Thyroid gland (tissue), 4 donors: ENCODE results near the gene CHMP2B. TPM values are rescaled to one million over a fixed set of nuclear protein-coding genes. Genes with fewer than 3 reads are reported as not detected.

Experiments
- DNase-seq, 2 donors: peaks; one replicate each; pipeline ENCODE4 v3.0.0-alpha.2; 2019
- H3K27ac ChIP-seq, 3 donors: fragments of 200-600 bp; sonication (generic); 1 replicate in 2 of 3; 2 replicates in 1 of 3; pipeline ENCODE4 v1.5.1; 2016 to 2019; ENCODE audit warnings: mild to moderate bottlenecking in 1 of 3, moderate library complexity in 1 of 3
- H3K27me3 ChIP-seq: fragments of 200-600 bp; sonication (generic); one replicate; pipeline ENCODE4 v1.5.1; 2019
- H3K36me3 ChIP-seq, 2 donors: fragments of 200-600 bp; sonication (generic); one replicate each; pipeline ENCODE4 v1.5.1; 2016 to 2019
- H3K4me1 ChIP-seq, 2 donors: fragments of 200-600 bp; sonication (generic); one replicate each; pipeline ENCODE4 v1.5.1; 2017 to 2019
- H3K4me3 ChIP-seq, 3 donors: fragments of 200-600 bp; sonication (generic); replicated peaks in 1 of 3; 1 replicate in 2 of 3; 2 replicates in 1 of 3; pipeline ENCODE4 v1.5.1; 2016; ENCODE audit warnings: mild to moderate bottlenecking in 1 of 3
- H3K9me3 ChIP-seq: fragments of 200-600 bp; sonication (generic); one replicate; pipeline ENCODE4 v1.5.1; 2017
- POLR2A ChIP-seq, 2 donors: fragments of 450-650 bp; IDR thresholded peaks; one replicate each; pipeline ENCODE4 v1.6.1; 2017; ENCODE audit warnings: antibody characterized with exemption in 2 of 2, mild to moderate bottlenecking in 2 of 2, moderate library complexity in 1 of 2
- WGBS, 2 donors: methylation state at CpG; one replicate each; pipeline ENCODE4 v1.1.5; 2017; 5-methylcytosine and 5-hydroxymethylcytosine counted together
- intact Hi-C: fragments of 100-400 bp; cut with DNase I; formaldehyde crosslinking; loops from one replicate; pipeline ENCODE4 v1.15.1; 2023
- total RNA-seq, 4 donors: library from RNA; depleted of rRNA; stranded (reverse); fragments of >200 nt; gene quantifications; one replicate each; pipeline ENCODE4 v1.2.3, GENCODE V29; 2016
- TF ChIP-seq, protein P1 (sequence below), 6 experiments: fragments of 200-600 bp in 3 of 6; fragments of 450-650 bp in 3 of 6; sonication (generic) in 3 of 6; IDR thresholded peaks; one replicate each; pipeline ENCODE4 v1.5.1; 2016 to 2019; ENCODE audit warnings: antibody characterized with exemption in 6 of 6, mild to moderate bottlenecking in 2 of 6, inconsistent platforms in 1 of 6, moderate library complexity in 1 of 6

Gene CHMP2B
- total RNA-seq, 4 donors from 2014 or later = 63.7 to 70.0 (median 66.3) TPM

DNA sequence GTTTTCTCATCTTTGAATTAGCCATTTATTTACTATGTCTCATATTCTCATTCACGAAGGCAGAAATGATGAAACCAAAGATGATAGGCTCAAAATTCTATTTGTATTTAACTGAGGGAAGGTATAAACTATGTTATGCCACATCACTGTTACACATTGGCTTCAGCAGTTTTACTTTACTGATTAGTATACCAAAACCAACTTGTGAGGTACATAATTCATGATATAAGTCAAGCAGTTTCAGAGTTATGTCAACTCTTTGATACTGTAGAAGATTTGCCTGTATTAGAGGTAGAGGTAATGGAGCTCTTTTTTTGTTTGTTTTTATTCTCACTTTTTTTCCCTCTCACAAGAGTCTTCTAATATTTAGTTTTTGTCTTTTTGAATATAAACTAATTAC, 22.9 kb downstream of the CHMP2B start:
- peaks cover 5 to 9% of the 10 kb centered on the region in 2 donors for H3K36me3 ChIP-seq
- H3K4me3 ChIP-seq = no peak overlapping the region
- no peak for DNase-seq
- 95 to 96% methylated on average over 1 of the region's 1 CpG for WGBS, 2 donors
- no peak overlapping the region for H3K27ac ChIP-seq
- TF ChIP-seq, protein P1, sequence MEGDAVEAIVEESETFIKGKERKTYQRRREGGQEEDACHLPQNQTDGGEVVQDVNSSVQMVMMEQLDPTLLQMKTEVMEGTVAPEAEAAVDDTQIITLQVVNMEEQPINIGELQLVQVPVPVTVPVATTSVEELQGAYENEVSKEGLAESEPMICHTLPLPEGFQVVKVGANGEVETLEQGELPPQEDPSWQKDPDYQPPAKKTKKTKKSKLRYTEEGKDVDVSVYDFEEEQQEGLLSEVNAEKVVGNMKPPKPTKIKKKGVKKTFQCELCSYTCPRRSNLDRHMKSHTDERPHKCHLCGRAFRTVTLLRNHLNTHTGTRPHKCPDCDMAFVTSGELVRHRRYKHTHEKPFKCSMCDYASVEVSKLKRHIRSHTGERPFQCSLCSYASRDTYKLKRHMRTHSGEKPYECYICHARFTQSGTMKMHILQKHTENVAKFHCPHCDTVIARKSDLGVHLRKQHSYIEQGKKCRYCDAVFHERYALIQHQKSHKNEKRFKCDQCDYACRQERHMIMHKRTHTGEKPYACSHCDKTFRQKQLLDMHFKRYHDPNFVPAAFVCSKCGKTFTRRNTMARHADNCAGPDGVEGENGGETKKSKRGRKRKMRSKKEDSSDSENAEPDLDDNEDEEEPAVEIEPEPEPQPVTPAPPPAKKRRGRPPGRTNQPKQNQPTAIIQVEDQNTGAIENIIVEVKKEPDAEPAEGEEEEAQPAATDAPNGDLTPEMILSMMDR (IDR thresholded peaks at IDR 0.05) = no peak
- no peak for TF ChIP-seq POLR2A (IDR thresholded peaks at IDR 0.05)
- intact Hi-C loops = no loop called here
- H3K9me3 ChIP-seq = no peaks in the 10 kb centered on the region
- no peaks in the 10 kb centered on the region for H3K27me3 ChIP-seq
- H3K4me1 ChIP-seq = peaks cover 22 to 23% of the 10 kb centered on the region in 2 donors

DNA sequence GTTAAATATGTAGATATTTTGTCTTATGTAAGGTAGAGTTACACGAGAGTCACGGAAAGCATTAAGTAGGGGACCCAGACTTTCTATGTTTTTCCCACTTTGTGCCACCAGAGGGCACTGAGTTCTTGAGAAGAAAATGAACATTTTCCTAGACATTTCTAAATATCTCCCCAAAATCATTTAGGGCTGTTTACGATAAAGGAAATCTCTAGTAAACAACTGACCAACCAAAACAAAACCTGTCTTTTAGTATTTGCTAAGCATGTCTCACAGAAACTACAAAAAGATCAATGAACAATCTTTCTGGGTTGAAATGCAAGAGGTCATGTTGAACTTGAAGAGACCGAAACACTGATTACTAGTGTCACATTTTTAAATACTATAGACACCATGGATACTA, 33.2 kb downstream of the CHMP2B start:
- Histone ChIP-seq H3K9me3 (no peaks in the 10 kb centered on the region), H3K36me3 (no peaks in the 10 kb centered on the region), H3K4me1 (no peaks in the 10 kb centered on the region), H3K27me3 (no peaks in the 10 kb centered on the region), H3K27ac (no peak overlapping the region), H3K4me3 (no peak overlapping the region)
- DNase-seq = peak; percentile 44 to 47
- 35 to 39% methylated on average over 4 of the region's 4 CpGs for whole genome bisulfite sequencing, 2 donors
- intact Hi-C loops = no loop called here
- TF ChIP-seq POLR2A (IDR thresholded peaks at IDR 0.05) = no peak
- TF ChIP-seq, protein P1 (IDR thresholded peaks at IDR 0.05) = peak in 5 of 6 experiments; percentile 37 to 68 (median 52)

DNA sequence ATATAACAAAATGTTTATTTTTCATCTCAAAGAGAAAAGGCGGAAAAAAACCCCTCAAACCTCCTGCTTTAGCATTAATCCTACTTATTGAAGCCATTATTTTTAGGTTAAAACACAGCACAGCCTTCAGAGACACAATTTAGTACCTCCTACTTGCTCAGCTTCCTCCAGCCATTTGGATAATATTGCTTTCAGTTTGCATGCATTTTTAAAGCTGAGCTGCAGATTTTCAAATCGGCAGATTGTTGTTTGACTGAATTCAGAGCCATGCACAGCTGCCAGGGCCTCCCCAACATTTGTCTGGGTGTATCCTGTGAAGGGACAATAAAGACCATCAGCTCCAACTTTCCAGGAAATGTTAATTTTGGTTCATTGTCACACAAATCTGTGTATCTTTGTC, 34.8 kb downstream of the CHMP2B start:
- H3K4me1 ChIP-seq = no peaks in the 10 kb centered on the region
- intact Hi-C loops = no loop called here
- 73 to 75% methylated on average over 2 of the region's 2 CpGs for WGBS, 2 donors
- H3K36me3 ChIP-seq = no peaks in the 10 kb centered on the region
- no peaks in the 10 kb centered on the region for H3K27me3 ChIP-seq
- no peak overlapping the region for H3K27ac ChIP-seq
- DNase-seq = no peak
- TF ChIP-seq POLR2A (IDR thresholded peaks at IDR 0.05) = no peak
- TF ChIP-seq, protein P1 (IDR thresholded peaks at IDR 0.05) = no peak
- no peak overlapping the region for H3K4me3 ChIP-seq
- no peaks in the 10 kb centered on the region for H3K9me3 ChIP-seq

DNA sequence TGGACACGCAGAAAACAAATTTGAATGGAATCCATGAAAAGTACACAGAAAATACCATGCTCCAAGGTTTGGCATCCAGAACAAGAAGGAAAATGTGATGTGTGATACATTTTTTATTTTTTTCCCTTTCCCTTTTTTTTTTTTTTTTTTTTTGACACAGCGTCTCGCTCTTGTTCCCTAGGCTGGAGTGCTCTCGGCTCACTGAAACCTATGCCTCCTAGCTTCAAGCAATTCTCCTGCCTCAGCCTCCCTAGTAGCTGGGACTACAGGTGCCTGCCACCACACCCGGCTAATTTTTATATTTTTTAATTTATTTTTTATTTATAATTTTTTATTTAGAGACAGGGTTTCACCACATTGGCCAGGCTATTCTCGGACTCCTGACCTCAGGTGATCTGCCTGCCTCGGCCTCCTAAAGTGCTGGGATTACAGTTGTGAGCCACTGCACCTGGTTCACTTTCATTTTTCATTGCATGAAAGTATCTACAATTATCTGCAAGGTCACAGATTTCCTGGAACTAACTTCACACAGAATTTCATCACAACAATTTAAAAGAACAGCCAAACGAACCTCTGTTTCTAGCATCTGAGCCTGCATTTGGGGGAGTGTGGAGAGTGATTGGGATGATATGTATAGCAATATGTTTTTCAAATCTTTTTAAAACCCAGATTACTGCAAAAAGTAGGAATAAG, 41.0 kb downstream of the CHMP2B start:
- 88 to 92% methylated on average over 8 of the region's 8 CpGs for WGBS, 2 donors
- no peaks in the 10 kb centered on the region for H3K36me3 ChIP-seq
- H3K4me3 ChIP-seq = no peak overlapping the region
- no peaks in the 10 kb centered on the region for H3K27me3 ChIP-seq
- intact Hi-C loops = no loop called here
- no peak overlapping the region for H3K27ac ChIP-seq
- TF ChIP-seq POLR2A (IDR thresholded peaks at IDR 0.05) = no peak
- TF ChIP-seq, protein P1 (IDR thresholded peaks at IDR 0.05) = no peak
- DNase-seq = no peak
- no peaks in the 10 kb centered on the region for H3K4me1 ChIP-seq
- no peaks in the 10 kb centered on the region for H3K9me3 ChIP-seq

DNA sequence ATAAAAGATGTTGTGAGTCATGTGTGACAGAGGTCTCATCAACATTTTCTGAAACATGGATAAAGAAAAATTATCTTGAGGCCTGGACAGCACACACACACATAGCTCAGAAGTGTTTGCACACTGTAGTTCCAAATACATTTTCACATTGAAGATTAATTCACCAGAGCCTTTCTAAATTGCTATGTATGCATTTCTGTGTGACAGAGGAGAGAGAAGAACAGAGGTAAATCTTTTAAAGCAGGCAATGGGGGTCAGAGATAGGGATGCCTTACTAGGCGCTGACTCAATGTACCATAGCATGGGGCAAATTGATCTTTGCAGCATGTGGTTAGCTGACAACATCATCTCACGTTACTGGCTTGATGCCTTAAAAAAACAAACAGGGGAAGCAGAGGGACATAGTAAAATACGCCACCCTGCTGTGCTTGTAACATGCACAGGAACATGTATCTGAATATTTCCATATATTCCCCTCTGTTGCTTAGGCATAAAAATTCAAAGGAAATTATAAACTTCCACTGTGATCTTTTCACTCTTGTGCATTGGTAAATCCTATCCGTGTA, 41.6 kb downstream of the CHMP2B start:
- no peaks in the 10 kb centered on the region for H3K4me1 ChIP-seq
- no peaks in the 10 kb centered on the region for H3K27me3 ChIP-seq
- H3K4me3 ChIP-seq = no peak overlapping the region
- no peak for DNase-seq
- TF ChIP-seq, protein P1 (IDR thresholded peaks at IDR 0.05) = no peak
- TF ChIP-seq POLR2A (IDR thresholded peaks at IDR 0.05) = no peak
- intact Hi-C loops = no loop called here
- H3K27ac ChIP-seq = no peak overlapping the region
- no peaks in the 10 kb centered on the region for H3K36me3 ChIP-seq
- H3K9me3 ChIP-seq = no peaks in the 10 kb centered on the region
- WGBS, 2 donors = 76 to 83% methylated on average over 4 of the region's 4 CpGs
